Stromal cell of bone marrow (primary cell): ENCODE data around the gene JOSD2.
A peak's percentile ranks its signal among the peaks of the same experiment; 100 is the strongest.
"Not testable (repeated sequence)": the region's sequence is repeated elsewhere in the genome, so short reads cannot be mapped to it uniquely, and the experiment has no call there.

Source experiments
- DNase-seq: peaks from one replicate; pipeline ENCODE4 v3.0.0-alpha.2; 2012; ENCODE audit warnings: low read depth

Gene JOSD2

DNA sequence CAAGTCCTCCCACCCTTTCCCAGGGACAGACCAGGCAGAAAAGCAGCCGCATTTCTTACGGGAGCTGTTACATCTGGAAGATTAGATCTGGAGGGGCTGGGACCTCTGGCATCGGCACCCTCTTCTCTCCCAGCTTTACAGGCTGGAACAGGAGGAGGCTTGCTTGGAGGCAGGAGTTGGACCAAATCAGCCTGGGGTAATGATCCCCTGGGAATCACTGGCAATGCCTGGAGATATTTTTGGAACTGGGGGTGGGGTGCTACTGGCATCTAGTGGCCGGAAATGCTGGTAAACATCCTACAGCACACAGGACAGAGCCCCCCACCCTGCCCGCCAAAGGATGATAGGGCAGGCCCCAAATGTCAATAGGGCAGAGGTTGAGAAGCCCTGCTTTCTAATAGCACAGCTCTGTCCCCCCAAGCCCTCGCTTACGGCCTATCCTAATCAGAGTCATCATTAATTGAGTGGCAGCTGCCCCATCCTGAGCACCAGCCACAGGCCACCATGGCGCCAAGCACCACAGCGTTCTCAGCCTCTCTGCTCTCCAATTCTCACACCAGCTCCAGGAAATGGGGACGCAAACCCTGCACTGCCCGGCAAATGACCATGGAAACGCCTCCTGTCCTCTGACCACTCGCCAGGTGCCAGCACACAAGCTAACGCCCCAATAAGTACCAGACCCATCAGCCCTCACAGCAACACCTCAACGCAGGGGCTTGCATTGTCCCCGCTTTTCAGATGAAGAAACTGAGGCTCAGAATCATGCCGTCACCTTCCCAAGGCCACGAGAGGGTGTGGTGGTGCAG, 36.6 kb upstream of the JOSD2 start:
- DNase-seq, result no peak

DNA sequence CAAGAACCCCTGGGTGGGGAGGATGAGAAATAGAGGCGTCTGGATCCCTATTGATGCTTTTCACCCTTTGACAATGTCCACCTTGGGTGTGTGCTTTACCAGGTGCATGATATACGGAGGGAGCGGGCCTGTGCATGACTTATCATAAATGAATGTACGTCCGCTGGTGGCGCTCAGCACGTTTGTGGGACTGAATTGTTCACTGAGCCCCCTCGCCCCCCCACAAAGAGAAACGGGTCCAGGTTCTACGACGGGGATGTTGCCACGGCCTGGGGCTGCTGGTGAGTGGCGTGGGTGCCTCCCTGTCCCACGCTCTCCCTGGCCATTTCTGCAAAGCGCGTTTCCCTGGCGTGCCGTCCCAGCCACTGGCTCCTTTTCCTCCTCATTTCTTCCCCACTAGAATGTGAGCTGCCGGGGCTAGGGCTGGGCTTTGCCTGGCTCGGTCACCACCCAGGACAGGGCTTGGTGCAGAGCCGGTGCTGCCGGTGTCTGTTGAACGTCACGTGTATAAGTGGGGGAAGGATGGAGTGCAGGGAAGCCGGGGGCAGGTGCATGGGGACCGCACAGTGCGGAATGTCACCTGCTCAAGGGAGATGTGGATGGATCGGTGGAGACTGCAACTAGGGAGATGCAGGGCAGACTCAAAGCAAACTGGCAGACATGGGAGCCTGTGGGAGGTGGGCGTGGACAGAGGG, 35.7 kb upstream of the JOSD2 start:
- no peak for DNase-seq

DNA sequence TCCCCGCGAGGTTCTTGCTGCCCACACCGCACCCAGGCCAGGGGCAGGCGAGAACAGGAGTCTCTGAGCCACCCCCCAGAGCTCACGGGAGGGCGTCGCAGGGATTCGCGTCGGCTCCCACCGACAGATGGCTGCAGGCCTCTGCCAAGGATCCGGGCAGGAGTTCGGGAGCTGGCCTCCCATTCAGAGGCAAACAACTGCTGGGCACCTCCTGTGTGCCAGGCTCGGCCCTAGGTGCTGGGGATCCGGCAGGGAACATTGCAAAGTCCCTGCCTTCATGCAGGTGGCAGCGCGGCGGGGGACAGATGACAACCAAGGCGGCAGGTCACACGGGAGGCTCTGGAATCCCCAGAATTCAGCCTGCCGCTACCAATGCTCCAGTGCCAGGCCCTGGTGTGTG, 32.0 kb upstream of the JOSD2 start:
- no peak for DNase-seq

DNA sequence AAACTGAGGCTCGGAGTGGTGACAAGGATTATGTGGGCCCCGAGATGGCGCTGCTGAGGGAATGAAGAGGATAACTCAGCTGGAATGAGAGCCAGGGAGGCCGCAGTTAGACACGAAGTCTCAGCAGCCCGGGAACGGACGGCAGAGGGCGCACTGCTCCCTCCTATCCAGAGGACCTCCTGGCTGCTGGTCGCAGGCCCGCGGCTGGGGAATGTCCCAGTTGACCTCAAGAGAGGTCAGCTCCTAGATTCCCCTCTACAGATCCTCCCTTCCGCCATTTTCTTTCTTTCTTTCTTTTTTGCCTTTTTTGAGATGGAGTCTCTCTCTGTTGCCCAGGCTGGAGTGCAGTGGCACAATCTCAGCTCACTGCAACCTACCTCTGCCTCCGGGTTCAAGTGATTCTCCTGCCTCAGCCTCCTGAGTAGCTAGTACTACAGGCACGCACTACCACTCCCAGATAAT, 26.8 kb upstream of the JOSD2 start:
- DNase-seq, result peak; percentile 48

DNA sequence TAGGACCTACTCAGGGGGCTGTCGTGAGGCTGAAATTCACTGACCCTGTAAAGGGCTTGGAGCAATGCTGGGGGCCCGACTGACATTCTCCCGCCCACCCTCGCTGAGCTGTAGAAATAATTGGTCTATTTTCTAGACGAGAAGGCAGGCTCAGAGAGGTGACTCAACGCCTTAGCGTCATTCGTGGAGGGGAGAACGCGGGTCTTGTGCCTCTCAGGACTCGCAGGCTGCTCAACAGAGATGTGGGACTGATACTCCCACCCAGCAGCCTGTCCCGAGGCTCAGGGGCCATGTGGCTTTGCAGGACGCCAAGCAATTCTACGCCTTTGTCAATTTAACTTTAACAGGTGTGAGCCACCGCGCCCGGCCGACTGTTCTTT, 26.3 kb upstream of the JOSD2 start:
- no peak for DNase-seq

DNA sequence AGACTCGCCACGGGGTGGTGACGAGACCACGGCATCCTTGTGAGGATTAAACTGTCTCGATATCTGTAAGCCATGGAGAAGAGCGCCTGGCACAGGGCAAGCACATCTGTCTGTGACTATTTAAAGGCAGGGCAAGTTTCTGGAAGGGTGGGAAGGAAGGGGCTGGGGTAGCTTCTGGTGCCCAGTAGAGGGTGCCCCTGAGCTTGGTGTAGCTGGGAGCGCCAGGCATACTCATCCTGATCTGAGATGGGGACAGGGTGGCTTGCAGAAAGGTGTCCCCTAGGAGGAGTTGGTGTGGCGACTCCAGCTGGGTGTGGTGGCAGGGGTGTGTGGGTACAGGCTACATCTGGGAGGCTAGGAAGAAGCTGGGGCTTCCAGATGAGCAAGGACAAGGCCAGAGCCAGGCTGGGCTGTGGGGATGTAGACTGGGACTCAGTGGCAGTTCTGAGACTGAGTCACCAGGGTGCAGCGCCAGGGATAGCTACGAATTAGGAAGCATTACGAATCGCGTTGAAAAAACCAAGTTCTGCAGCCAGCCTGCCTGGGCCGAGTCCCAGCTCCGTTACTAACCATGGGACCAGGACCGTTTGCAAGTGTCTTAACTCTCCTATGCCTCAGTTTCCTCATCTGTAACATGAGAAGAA, 25.8 kb upstream of the JOSD2 start:
- no peak for DNase-seq

DNA sequence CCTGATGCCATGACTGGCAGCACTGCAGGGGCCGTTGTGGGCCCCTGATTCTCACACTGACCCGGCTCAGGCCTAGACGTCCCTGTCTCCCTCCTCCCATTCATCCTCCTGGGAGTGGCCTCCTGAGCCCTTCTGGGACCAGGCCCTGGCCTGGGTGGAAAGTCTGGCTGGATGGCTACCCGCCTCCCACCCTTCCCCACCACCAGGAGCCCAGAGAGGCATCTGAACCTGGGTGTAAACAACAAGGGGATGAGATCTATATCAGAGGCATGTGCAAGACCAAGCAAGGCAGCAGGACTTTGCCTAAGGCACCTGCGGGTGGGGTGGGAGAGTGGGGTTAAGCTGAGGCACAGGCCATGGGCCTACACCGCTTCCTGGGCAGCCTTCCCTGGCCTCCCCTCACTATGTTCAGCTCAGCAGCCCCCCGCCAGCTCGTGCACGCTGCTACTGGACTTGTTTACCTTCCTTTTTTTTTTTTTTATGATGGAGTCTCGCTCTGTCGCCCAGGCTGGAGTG, 24.7 kb upstream of the JOSD2 start:
- no peak for DNase-seq

DNA sequence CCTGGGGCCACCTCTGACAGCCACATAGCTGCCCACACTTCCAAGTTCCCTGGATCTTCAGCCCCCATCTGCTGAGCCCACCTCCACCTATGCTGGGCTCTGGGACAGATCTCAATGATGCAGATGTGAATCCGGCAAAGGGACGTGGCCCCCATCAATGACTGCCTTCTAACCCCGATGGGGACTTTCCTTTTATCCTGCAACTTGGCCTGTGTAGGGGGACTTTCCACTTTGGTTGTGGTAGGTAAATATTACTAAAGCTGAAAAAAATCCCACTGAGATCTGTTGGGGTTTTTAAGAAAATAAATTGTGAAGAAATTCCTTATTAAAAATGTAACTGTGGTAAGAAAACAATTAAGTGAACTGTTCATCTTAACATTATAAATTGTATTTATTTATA, 23.5 kb upstream of the JOSD2 start:
- no peak for DNase-seq

DNA sequence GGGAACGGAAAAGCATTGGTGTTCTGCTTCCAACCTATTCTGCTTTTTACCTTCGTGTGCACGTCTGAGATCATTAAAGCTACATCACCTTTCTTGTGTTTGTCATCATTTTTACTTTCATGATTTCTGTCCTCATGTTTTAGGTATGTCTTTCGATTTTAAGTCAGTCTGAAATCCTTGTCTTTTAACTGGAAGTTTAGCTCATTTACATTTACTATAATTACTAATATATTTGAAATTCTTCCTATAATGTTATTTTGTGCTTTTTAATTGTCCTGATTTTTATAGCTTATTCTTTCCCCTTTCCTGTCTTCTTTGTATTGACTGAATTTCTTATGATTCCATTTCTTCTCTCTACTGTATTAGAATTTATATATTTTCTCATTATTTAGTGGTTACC, 22.0 kb upstream of the JOSD2 start:
- no peak for DNase-seq

DNA sequence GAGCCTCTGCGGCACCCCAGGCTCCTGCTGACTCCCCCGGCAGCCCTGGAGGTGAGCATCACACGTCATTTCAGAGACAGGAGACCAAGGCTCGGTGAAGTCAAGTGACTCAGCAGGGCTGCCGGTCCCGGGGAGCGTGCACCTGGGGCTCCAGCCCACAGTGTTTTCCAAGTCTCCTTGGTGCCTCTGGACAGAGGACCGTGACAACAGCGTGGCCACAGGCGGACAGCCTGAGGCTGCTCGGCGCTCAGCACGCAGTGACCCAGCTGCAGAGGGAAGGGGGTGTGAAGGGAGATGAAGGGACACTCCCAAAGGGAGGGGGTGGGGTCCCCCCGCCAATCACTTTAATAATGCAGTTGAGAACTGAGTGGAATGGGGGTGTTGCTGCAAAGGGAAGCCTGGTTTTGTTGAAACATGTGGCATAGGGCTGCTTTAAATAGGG, 20.2 kb upstream of the JOSD2 start:
- no peak for DNase-seq

DNA sequence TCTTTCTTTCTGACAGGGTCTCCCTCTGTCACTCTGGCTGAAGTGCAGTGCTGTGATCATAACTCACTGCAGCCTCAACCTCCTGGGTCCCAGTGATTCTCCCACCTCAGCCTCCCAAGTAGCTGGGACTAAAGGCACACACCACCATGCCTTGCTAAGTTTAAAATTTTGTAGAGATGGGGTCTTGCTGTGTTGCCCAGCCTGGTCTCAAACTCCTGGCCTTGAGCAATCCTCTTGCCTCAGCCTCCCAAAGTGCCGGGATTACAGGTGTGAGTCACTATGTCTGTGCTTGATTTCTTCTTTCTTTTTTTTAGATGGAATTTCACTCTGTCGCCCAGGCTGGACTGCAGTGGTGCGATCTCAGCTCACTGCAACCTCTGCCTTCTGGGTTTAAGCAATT, 17.1 kb upstream of the JOSD2 start:
- not testable (repeated sequence) for DNase-seq

DNA sequence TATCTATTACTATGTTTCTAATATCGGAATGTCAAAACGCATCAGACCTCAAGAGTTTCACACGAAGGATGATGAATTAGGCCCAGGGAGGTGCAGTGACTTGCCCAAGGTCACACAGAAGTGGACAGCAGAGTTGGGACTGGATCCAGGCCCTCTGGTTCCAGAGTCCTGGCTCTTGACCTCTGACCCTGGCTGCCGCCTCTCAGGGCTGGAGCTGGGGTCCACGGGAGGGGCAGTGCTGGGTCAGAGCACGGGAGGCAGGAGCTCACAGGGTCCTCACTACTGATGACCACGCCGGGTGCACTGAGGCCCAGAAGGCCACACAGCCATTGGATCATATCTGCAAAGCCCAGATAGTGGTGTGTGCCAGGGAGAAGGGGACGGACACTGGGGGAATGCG, 11.9 kb upstream of the JOSD2 start:
- no peak for DNase-seq

DNA sequence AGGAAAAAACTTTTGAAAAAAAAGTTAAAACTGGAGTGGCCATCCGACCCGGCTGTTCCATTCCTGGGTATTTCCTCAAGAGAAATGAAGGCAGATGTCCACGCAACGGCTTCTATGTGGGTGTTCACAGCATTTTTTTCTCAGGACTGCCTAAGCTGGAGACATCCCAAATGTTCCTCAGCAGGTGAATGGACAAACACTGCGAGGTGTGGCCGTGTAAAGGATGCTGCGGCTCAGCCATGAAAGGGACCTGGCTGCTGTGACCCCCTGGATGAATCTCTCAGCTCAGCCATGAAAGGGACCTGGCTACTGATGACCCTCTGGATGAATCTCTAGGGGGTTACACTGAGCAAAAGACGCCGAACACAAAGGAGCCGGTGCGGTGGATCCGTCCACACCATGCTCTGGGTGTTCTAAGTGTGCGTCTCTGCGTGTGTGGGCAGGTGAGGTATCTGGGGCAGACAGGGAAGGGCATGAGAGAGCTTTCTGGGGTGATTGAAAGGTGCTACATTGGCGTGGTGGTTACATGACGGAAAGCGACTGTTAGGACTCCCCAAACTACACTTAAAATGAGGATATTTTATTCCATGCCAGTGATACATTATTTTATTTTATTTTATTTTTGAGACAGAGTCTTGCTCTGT, 10.0 kb upstream of the JOSD2 start:
- no peak for DNase-seq

DNA sequence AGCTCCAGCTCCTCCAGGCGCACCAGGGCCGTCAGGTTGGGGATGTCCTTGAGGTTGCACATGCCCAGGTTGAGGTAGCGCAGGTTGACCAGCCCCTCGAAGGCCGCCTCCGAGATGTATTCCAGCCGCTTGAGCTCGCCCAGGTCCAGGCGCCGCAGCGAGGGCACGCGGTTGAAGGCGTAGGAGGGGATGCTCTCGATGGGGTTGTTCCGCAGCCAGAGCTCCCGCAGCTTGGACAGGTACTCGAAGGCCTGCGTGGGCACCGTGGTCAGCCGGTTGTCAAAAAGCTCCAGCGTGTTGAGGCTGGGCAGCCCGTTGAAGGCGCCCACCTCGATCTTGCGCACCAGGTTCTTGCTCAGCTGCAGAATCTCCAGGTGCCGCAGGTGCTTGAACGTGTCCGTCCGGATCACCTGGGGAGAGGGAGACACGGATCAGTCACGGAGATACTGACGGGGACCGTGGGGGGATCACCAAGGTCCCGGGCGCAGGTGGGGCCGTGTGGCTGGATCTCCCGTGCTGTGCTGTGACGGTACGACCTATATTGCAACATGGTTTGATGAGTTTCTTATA, 8.1 kb upstream of the JOSD2 start:
- DNase-seq, result no peak

DNA sequence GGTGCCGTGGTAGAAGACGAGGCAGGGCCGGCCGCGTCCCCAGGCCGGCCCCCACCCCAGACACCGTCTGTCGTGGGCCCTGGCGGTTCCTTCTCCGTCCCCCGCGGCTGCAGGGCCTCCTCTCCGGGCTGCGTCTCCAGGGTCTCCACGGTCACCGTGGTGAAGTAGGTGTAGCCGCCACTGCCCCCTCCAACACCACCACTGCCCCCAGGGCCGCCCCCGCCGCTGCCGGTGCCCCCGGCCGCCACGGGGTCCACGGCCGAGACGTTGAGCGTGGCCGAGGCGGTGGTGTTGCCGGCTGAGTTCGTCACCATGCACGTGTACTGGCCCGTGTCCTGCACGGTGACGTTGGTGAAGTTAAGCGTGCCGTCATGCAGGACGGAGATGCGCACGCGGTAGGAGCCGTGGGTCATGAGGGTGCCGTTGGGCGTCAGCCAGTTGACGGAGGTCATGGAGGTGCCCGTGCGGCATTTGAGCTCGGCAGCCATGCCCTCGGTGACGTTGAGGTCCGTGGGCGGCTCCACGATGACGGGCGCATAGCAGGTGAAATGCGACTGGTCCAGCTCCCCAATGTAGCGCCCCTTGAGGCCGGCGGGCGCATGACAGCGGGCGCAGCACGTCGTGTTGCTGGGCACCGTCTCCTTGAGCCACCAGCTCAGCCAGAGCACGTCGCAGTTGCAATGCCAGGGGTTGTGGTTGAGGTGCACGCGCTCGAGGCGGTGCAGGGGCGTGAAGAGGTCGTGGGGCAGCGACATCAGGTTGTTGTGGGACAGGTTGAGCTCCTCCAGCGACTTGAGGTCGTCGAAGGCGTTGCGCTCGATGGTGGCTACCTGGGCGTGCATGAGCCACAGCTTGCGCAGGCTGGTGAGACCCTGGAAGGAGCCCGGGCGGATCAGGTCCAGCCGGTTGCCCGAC, 7.4 kb upstream of the JOSD2 start:
- DNase-seq, result no peak

DNA sequence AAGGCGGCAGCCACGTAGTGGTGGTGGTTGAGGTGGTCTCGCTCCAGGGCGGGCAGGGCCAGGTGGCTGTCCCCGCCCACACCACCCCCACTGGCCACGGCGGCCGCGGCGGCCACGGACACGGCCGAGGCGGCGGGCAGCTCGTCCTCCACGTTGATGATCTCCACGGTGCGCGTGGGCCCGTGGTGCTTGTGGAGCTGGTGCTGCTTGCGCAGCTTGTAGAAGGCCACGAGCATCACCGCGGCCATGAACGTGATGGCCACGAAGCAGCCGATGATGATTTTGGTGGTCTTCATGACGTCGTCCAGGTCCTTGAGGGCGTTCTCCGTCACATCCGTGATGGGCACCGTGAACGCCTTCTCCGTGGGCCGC, 6.7 kb upstream of the JOSD2 start:
- no peak for DNase-seq

DNA sequence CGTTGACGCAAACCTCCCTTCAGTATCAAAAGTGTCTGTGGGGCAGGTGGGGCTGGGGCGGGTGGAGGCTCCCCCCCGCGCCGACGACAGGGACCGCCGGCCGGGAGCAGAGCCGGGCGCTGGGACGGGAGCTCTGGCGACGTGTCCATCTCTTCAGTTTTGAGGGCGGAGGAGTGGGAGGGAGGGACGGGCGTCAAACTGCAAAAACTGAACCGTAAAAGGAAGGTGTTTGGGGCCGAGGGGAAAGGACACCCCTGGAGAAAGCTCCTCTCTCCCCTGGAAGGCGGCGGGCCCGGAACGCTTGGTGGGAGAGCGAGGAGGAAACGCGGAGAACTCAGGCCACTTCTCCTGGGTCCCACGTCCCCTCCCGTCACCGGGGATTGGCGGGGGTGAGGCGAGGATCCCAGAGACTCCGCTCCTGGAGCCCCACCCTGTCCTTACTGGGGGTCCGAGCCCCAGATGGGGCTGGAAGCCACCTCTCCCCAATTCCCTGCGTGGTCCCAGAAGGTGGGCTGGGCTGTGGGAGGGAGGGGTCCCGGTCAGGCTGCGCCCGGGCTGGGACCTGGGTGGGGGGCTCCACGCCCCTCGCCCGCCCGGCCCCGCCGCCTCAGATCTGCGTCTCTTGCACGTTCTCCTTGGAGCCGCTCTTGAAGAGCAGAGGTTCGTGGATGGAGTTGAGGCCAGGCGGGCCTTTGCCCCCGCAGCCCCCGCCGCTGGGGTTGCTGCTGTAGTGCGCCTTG, 6.1 kb upstream of the JOSD2 start:
- no peak for DNase-seq

DNA sequence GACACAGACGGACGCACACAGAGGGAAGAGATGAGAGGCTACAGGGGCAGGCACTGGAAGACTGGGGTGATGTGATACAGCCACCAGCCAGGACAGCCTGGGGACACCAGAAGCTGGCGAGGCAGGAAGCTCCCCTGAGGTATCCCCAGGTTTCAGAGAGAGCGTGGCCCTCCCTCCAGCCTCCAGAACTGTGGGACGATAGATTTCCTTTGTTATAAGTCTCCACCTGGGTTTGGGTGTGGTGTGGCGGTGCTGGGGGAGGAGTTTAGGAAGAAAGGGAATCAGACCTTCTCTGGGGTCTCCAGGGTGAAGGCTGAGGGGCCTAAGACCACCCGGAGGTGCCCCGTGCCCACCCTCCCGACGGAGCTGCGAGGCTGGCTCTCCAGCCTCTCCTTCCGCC, 5.5 kb upstream of the JOSD2 start:
- DNase-seq, result no peak

DNA sequence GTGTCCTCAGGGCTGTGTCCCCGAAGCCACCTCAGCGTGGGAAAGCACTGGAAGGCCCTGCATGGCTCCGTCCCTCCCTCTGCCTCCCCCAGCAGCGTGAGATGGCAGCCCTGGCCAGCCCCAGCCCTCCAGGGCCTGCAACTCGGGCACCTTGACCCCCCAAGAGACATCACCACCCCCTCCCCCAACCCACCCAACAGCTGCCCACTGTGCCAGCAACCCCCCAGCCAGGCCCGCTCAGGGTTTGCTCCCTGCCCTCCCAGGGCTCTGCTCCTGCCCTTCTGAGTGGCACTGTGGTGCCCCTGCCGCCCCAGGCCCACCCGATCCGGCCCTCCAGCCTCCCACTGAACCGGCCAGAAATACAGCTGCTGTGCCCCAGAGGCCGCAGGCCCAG, 4.2 kb upstream of the JOSD2 start:
- no peak for DNase-seq
